GM21390 (cell line): Measurements from ENCODE around the gene ANP32E.
"Not testable (repeated sequence)": the region's sequence is repeated elsewhere in the genome, so short reads cannot be mapped to it uniquely, and the experiment has no call there.

Experiments used
- ATAC-seq: cut with Tn5 transposase; IDR thresholded peaks from one replicate; pipeline ENCODE4 v1.9.1; 2021; ENCODE audit not compliant: unreplicated experiment

The ANP32E gene

GRCh38 chr1:150214099-150214756 lies 21.7 kb downstream of the ANP32E start:
- ATAC-seq, result peak; percentile 10

GRCh38 chr1:150213170-150214098 lies 22.5 kb downstream of the ANP32E start:
- ATAC-seq, result peak; percentile 90

GRCh38 chr1:150212070-150212469 lies 23.8 kb downstream of the ANP32E start:
- no peak for ATAC-seq

DNA sequence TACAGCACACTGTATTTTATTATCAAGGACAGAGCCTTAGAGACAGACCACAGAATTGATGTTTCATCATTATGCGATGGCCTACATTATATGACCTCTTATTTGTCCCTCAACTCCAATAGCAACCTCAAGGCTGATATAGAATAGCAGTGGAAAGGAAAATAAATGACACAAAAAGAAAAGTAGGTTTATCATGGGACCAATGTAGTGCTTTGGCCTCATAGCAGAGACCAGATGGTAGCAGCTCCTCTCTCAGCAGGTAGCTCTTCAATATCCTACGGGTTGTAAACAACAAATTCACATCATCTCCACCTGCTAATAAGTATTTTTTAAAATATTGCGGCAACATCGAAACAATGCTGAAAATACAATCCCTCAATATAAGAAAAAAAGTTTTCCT lies 25.2 kb downstream of the ANP32E start:
- ATAC-seq, result no peak

DNA sequence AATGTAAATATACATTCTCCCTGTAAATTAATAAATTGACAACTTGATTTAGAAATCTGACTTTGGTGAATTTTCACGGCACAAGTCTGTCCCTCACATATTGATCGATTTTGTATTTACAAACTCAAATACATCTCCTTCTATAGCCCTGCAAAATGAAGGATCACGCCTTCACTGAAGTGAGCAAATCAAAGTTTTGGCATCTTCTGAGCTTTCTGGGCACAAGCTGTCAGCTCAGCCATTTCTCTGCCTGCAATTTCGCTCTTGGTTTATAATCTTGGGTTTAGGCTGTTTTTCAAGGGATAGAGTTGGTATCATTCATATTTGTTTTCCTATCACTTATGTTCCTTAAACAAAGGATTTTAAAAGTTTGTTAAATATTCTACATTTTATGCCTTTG lies 25.8 kb downstream of the ANP32E start:
- no peak for ATAC-seq

GRCh38 chr1:150208460-150208859 lies 27.5 kb downstream of the ANP32E start:
- ATAC-seq, result not testable (repeated sequence)

GRCh38 chr1:150207281-150207971 lies 28.5 kb downstream of the ANP32E start:
- no peak for ATAC-seq

DNA sequence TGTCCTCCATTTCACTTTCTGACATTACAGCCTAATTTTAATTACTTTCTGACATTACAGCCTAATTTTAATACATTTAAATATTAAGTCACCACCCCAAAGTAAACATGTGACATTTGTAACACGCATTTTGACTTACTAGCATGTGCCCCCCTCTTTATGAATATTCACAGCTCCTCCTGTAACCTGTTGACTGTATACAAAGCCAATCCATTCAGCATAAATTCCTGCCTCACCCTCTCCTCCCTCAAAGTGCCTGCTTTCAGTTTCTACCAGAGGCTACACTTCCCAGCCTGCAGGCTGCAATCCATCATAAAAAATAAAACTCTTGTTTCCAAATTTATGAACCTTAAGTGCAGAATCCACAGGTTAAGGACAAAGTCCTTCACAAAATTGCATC lies 39.5 kb downstream of the ANP32E start:
- no peak for ATAC-seq

- ATAC-seq, result no peak
Observed at GRCh38 chr1:150194381-150195031, 41.4 kb downstream of the ANP32E start.

DNA sequence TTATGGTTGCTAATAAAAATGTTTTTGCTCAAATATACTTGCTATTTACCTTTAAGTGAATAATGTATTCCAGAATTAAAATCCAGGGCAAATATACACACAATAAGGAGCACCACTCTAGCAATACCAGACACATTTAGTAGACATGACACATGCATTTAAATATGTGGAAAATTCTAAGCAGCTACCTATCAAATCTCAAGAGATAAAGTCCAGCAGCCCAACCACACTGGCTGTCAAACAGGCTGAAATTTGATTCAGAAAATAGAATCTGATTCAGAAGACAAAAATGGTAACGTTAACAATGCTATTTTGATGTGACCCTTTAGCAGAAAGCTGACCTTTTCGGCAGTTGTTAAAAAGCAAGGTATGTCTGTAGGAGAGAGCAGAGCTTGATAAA lies 43.9 kb downstream of the ANP32E start:
- ATAC-seq, result no peak

DNA sequence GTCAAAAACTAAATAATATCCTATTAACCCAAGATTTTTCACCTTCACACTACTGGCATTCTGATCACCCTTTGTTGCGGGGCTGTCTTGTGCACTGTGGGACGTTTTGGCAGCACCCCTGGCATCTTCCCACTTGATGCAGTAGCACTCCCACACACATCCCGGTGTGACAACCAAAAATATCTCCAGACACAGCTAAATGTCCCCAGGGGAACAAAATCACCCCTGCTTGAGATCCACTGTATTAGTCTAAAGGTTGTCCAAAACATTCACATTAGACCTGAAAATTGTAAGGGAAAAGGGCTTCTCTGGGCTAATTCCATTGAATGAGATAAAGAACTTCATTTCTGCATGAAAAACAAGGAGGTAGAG lies 48.4 kb downstream of the ANP32E start:
- no peak for ATAC-seq

- no peak for ATAC-seq
Observed at GRCh38 chr1:150186789-150187559, 48.9 kb downstream of the ANP32E start.

DNA sequence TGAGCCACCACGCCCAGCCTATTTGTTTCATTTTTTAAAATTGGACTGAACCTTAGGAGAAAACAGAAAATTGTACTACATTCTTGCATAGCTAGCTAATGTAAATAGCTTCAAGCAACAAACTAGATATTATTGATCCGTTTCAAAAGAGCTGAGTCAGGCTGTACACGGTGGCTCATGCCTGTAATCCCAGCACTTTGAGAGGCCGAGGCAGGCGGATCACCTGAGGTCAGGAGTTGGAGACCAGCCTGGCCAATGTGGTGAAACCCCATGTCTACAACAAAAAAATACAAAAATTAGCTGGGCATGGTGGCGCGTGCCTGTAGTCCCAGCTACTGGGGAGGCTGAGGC lies 49.5 kb downstream of the ANP32E start:
- ATAC-seq, result not testable (repeated sequence)

DNA sequence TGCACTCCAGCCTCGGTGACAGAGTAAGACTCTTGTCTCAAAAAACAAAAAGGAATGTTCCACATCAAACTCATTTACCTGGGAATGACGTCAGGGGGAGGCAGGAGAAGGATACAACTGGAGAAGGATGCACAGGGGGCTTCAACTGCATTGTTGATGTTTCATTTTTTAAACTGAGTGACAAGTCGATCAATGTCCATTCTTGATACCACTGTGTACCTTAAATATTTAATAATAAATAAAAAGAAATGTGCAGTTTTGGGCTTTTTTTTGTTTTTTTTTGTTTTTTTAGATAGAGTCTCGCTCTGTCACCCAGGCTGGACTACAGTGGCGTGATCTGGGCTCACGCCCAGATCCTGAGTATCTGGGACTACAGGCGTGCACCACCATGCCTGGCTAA lies 50.4 kb downstream of the ANP32E start:
- no peak for ATAC-seq

DNA sequence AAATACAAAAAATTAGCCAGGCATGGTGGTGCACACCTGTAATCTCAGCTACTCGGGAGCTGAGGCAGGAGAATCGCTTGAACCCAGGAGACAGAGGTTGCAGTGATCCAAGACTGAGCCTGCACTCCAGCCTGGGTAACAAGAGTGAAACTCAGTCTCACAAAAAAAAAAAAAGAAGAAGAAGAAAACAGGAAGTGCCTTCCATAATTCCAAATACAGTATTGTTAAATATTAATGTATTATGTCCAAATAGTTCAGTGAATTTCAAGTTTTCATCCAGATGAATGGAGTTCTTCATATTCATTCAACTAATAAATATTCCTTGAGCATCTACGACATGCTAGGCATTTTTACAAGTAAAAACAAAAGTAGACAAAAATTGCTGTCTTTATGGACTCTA lies 52.9 kb downstream of the ANP32E start:
- ATAC-seq, result no peak

GRCh38 chr1:150182247-150182646 lies 53.7 kb downstream of the ANP32E start:
- ATAC-seq, result no peak

- ATAC-seq, result no peak
Observed at GRCh38 chr1:150180474-150180873, 55.4 kb downstream of the ANP32E start.

DNA sequence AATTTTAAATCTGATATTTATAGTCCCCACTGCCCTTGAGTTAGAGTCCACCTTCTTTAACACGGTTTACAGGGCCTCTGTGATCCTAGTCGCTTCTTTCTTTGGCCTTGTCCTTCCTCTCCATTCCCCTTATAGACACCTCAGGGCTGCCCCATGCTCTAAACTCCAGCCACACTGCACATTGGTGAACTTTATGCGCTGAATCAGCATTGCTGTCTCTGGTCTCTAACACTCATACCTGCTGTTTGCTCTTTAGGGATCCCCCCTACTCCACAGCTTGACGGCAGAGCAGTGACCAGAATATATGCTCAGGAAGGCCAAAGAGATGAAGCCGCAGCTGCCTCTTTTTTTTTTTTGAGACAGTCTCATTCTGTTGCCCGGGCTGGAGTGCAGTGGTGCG lies 56.0 kb downstream of the ANP32E start:
- ATAC-seq, result no peak

DNA sequence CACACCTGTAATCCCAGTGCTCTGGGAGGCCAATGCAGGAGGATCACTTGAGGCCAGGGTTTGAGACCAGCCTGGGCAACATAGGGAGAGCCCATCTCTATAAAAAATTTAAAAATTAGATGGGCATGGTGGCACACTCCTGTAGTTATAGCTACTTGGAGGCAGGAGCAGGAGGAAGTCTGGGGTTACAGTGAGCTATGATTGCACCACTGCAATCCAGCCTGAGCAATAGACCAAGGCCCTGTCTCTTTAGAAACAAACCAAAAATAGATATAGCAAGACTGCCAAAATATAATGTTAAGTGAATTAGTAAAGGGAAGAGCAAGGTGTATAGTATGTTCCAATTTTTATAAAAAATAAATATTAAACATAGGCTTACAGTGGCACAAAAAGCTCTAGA lies 57.4 kb downstream of the ANP32E start:
- no peak for ATAC-seq

DNA sequence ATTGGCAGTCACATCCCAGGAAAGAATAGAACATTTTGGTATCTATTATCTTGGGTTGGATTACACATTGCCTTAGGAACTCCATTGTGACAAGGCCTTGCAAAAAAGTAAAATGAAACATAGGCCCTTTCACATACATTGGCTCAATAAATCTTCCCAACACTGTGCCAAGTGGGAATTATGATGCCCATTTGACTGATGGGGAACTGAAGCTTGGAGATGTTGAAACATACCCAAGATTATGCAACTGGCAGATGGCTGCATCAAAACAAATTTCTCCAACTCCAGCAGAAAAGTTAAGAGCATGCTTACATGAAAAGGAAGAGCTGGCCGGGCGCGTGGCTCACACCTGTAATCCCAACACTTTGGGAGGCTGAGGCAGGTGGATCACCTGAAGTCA lies 59.3 kb downstream of the ANP32E start:
- no peak for ATAC-seq

DNA sequence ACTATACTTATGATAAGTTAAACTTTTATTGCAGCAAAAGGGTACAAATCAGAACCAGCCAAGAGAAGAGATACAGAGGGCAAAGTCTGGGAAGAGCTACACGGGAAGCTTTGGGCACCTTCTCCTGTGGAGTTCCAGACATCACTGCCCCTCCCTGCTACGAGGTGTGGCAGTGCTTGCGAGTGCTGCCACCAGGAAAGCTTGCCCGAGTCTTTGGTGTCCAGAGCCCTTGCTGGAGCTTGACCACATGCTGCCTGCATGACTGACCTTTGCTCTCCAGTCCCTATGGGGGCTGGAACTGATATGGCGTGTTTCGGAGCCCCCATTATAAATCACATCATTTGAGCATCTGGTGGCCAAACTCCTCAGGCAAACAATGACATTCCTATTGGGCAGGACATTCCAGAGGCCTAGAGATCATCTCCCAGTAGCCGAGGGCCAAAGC lies 62.7 kb downstream of the ANP32E start:
- no peak for ATAC-seq
